NCI-H146 treated with DMSO at 0.1 percent for 48 hours (cell line): Measurements from ENCODE around the gene ASRGL1.

Experiments used
- DNase-seq: peaks from one replicate; lab custom pipeline; 2025; ENCODE audit not compliant: unreplicated experiment; lab: John Stamatoyannopoulos, UW

Gene ASRGL1

DNA sequence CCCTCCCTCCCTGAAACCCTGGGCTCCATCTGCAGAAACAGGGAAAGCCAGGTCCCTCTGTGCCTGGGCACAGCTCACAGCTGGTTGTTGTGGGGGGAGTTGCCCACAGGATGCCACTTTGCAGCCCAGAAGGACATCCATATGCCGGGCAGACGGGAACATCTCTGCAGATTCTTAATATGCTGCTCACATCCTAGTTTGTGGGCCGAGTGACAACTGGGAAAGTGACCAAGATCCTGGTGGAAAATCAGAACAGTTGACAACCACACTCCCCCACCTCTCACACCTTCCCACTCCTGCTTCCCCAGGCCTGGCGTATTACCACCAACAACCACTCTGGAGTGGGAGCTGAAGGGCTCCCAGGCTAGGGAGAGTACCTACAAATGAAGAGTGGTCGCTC lies 74.3 kb downstream of the ASRGL1 start:
- DNase-seq: no peak

DNA sequence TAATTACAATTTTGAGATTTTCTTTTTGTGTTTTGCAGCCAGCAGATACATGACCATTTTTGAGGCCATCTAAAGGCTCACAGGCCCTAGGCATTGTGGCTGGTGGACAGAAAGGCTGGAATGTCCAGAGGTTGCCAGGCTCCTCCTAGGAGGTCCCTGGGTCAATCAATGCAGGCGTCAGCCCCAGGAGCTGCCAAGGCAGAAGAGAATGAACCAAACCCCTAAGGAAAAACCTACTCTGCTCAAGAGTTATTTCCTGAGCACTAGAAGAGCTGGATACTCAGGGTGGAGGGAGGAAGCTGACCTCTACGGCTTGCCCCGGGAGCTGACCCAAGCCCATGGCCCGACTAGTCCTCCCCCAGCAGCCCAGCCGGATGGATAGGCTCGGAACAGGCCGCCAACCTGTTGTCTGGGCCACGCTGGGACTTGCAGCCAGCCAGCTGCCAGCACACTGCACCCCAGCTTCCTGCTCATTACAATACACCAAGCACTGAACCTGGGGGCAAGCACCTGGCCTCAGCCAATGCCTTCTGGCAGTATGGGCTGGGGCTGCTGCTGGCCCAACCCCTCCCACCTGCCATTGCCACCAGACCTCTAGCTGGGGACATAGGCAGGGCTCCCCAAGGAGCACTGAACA lies 75.9 kb downstream of the ASRGL1 start:
- DNase-seq: no peak

DNA sequence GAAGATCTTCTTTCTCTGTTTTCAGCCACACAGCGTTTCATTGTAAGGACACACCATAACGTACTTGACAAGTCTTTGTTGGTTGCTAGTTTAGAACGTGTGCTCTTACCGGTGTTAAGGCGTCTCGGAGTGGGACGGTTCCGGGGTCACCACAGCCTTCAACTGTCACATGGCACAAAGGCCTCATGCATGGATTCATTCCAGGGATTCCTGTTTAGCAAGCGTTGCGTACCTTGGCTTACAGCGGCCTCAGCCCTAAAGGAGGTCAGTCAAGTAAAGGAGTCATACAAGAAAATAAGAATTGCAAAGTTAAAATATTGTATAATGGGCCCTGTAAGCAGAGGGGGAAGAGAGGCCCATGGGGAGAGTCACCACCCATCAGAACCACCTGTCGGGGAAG lies 79.3 kb downstream of the ASRGL1 start:
- DNase-seq: no peak

DNA sequence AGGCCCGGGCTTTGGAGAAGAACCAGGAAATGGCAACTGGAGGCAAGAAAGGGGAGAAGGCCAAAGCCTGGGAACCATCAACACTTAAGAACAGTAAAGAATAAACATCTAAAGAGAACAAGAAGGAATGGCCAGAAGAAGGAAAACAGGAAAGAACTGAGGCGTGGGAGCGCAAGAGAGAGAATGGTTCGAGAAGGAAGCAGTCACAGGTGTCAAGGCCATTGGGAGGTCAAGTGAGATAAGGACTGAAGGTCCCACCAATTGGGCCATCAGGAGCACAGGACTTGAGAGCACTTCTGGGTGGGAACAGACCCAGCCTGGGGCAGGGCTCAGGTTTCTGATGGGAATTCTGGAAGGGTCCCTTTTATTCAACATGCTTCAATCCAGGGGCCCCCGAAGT lies 80.9 kb downstream of the ASRGL1 start:
- no peak for DNase-seq

DNA sequence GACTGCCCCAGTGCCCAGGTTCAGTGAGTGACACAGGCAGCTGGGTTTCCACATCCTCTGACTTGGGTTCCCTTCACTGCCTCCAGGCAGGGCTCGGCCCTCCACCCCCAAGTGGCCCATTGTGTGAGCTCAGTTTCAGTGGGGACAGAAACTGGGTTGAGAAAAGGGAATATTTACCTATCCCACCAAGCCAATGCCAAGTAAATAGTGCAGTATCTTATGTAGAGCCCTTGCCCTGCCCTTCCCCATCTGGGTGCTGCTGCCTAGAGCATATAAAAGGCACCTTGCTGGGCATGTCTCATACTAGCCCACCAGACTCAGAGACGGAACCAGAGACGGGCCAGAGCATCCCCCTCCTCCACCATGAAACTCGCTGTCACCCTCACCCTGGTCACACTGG lies 81.5 kb downstream of the ASRGL1 start, which contains the start of gene SCGB1A1:
Gene SCGB1A1, plus strand, starts transcription at position 301 of the 400 bp plus-strand sequence. Its CDS starts 63 bp downstream, at position 364.
- no peak for DNase-seq

DNA sequence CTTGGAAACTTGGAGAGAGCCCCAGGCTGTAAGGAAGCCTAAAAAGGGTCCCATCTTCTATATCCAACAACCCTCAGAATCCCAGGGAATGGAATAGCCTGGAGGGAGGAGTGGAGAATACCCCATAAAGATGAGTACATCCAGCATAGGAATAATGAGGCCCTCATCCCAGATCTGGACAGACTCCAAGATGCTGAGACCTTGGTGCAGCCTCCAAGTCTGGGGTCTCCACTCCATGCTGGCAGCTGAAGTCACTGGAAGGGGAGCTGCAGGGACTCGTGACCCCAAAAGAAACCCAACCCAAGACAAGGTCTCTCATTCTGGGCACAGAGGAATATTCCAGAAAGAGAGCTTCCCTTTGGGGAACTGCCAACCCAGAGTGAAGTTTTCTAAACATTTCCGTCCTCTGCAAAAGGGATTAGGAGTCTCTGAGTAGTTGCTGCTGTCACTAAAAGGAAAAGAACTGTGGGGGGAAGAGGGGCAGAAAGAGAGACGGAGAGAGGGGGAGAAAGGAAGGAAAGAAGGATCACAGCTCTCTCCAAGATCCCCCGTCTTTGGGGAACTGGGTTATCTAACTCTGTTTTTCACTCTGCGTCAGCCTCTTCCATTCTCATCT lies 82.2 kb downstream of the ASRGL1 start:
- DNase-seq: no peak

DNA sequence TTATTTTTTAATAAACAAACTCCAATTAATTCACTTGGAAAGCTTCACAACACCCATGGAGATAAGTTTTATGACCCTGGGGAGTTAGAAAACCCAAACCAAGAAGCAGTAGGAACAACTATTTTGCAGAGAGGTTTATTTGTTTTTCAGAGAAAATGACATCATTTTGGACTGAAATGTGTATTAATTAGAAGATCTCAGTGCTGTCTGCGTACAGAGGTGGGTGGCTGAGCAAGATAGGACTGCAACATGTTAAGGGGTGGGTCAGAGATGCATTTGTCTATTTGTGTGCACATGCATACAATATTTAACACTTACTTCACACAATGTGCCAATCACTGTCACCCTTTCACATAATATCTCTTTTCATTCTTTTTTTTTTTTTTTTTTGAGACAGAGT lies 82.7 kb downstream of the ASRGL1 start:
- DNase-seq: no peak

DNA sequence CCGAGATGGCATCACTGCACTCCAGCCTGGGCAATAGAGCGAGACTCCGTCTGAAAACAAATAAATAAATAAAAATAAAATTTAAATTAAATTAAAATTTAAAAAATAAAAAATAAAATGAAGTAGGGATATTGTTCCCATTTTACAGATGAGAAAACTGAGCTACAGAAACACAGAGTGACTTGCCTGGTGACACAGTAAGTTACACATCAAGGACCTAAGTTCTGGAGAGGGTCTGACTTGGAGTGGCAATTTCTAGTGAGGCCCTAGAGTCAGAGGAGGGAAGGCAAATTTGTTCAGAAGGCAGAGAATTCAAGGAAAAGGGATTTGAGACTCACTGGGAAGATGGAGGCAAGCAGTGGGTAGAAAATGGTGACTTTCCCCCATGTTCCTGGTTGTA lies 83.6 kb downstream of the ASRGL1 start:
- DNase-seq: no peak

DNA sequence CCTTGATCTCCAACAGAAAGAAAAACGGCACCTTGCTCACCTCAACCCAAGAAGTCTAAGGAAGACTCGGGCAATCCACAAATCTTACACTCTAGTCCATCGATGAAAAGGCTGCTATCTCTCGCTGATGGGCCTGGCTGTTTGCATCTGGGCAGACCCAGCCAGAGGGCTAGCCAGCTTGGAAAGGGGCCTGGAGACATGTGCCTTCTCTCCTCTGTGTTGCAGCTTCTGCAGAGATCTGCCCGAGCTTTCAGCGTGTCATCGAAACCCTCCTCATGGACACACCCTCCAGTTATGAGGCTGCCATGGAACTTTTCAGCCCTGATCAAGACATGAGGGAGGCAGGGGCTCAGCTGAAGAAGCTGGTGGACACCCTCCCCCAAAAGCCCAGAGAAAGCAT lies 84.7 kb downstream of the ASRGL1 start:
- DNase-seq: no peak

DNA sequence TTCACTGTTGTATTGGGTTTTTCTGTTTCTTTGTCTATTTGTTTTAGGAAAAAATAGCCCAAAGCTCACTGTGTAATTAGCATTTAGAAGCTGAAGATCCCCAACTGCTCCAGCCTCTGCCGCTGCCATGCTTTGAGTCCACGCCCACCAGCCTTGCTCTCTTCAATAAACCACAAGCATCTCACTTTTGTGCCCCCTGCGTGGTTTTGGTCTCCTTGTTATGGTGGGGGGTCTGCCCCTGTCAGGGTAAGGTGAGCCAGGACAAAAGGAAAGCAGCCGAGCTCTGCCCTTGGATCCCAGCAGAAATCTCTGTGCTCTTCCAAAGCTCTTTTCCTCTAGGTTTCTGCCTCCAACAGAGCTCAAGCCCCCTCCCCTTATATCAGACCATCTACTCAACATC lies 85.8 kb downstream of the ASRGL1 start:
- DNase-seq: no peak

DNA sequence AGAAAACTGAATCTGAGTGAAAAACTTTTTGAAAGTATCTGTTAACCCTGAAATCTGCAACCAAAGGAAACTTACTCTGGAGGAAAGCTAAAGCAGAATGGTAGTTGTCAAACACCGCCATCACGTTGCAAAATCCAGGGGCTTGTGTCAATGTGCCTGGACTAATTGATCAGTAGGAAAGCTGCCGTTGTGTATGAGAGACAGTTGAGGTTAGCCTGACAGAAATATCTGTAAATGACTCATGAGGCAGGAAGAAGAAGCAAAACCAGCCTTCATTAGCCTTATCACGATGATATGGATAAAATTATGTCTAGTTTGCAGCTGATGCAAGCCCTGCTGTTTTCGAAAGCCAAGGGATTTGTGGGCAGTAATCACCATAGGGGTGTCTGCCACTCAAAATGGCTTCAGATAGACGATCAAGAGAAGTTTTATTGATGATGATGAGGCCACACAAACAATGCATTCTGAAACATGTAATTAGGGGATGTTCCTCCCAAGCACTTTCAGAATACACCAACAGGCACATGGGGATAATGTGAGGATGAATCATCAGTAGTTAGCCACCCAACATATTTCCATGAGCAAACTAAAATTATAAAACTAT lies 90.5 kb downstream of the ASRGL1 start:
- no peak for DNase-seq

DNA sequence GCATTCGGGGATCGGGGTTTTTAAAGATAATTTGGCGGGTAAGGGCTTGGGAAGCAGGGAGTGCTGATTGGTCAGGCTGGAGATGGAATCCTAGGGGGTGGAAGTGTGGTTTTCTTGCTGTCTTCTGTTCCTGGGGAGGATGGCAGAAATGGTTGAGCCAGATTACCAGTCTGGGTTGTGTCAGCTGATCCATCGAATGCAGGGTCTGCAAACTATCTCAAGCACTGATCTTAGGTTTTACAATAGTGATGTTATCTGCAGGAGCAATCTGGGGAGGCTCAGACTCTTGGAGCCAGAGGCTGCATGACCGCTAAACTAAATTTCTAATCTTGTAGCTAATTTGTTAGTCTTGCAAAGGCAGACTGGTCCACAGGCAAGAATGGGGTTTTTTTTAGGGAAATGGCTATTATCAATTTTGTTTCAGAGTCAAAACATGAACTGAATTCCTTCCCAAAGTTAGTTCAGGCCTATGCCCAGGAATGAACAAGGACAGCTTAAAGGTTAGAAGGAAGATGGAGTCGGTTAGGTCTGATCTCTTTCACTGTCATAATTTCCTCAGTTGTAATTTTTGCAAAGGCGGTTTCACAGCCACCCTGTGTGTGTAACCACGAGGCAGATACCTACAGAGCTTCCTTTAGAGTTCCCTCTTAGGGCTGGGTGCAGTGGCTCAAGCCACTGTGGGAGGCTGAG lies 91.8 kb downstream of the ASRGL1 start:
- DNase-seq: no peak

DNA sequence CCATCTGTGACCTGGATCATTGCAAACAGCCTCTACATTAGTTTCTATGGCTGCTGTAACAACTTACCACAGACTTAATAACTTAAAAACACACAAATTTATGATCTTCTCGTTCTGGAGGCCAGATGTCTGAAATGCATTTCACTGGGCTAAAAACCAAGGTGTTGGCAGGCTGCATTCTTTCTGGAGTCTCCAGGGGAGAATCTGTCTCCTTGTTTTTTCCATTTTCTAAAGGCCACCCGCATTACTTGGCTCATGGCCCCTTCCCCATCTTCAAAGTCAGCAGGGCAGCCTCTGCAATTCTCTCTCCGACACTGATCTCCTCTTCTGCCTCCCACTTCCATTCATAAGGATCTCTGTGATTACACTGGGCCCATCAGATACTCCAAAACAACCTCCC lies 93.2 kb downstream of the ASRGL1 start:
- DNase-seq: no peak

DNA sequence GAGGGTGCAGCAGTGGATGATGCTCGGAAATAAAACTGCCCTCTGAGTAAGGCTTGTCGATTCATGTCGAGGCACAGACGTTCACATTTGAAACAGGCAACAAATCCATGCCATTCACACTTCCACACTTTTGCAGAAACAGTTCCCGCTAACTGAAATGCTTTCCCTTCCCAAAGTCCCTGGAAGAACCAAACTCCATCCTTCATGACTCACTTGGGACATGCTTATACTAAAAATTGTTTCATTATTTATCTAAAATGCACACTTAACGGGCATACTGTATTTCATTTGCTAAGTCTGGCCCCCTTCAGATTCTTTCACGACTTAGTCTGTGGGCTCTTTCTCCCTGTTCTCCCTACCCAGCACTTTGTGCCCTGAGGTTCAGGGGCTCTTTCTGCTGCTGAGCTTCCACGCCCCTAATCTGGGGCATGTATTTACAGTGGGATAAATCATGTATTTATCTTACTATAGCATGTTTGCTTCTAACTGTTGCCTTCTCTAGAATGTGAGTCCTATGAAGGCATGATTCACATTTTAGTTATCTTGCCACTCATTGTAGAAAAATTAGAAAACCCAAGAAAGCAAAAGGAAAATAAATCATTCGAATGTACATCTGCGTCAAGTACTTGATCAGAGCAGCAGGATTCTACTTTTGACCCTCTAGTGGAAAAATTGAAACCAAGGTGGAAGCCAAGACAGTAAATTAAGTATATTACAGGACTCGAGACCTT lies 94.1 kb downstream of the ASRGL1 start:
- DNase-seq: no peak

DNA sequence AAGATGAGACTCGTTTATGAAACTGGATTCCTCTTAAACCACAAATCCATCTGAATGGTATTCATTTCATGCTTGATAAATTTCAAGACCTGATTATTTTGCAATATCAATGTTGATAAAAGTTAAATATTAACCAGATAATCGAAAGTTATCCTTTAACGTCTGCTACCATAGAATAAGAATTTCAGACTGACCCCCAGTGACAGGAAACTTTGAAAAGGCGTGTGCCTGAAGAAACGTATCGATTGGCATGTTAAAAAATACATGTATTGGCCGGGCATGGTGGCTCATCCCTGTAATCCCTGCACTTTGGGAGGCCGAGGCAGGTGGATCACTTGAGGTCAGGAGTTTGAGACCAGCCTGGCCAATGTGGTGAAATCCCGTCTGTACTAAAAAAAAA lies 95.4 kb downstream of the ASRGL1 start:
- no peak for DNase-seq

DNA sequence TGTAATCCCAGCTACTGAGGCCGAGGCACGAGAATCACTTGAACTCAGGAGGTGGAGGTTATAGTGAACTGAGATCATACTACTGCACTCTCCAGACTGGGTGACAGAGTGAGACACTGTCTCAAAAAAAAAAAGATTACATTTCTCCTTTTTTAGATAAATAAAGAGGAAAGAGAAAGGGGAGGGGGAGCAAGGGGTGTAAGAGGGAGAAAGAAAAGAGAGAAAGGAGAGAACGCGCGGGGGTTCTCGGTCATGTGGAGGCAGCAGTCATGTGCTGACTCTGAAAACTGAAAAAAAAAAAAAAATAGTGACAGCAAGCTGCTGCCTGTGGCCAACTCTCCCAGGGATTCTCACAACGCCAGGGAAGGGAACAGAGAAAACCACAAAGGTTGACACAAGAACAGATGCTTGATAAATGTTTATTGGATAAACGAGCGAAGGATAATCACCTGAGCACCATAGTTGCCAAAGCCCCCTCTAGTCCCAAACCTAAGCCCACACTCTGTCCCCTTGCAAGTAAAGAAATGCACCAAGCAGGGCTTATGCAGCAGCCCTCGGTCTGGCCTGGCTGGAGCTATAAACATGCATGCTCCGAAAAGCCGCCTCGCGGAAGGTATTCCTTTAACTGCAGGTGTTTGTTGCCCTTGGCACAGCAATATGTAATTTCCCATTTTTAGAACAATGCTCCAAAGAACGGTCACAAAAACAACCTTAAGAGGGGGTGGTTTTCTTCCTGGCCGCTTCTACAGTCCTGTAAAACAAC lies 96.1 kb downstream of the ASRGL1 start:
- DNase-seq: no peak

DNA sequence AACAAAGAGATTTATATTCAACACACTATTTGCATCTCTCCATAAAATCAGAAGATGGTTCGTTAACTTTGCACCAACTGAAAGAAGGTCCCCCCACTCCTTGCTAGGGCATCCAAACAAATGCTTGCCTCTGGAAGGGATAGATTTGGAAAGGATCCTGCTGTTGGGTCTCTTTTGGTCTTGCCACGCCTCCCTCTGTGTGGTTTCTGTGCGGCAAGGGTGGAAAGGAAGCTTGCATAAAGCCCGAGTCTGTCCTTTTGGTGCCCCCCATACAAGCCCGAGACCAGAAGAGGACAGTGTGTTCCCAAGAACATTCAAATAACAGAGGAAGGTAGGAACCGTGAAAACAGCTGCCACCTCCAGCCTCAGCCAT lies 96.6 kb downstream of the ASRGL1 start:
- DNase-seq: no peak

DNA sequence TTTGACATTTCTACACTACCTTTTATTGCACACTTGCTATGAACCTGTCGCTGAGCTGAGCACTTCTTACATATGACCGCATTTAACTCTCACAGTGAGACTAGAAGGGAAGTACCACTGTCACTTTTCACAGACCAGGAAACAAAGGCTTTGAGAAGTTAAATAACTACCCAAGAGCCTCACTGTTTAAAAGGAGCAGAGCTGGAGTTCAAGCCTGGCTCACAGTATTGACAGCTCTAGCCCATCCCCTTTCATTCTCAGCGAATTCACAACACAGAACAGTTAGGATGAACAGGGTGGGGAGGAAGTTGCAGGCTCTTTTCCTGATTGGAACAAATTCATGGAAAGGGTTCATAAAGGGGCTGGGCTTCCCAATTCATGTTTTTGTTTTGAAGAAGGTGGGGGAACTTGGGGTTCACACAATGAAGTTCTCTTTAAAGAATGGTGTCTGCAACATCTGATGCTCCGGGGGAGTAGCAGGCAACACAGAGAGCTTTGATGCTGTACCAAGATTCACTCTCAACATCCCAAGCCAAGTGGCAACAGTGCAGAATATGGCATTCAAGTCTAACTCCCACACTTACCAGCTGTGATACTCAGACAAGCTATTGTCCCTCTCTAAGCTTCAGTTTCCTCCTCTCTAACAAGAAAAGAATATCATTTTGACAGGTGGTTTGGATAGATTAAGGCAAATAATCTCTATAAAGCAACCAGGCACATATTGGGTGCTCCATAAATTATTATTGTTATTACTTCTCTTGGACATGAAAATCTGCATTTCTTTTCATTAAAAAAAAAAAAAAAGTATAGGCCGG lies 98.8 kb downstream of the ASRGL1 start:
- DNase-seq: no peak

DNA sequence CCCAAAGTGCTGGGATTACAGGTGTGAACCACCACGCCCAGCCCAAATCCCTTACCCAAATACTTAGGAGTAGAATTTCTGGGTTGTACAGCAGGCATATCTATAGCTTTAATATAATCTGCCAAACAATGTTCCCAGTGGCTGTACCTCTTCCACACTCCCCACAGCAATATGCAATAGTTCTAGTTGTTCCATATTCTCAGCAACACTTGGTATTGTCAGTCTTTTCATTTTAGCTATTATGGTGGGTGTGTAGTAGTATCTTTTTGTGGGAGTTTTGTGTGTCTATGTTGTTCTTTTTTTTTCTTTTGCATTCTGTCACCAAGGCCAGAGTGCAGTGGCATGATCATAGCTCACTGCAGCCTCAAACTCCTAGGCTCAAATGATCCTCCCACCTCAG lies 100.4 kb downstream of the ASRGL1 start:
- DNase-seq: no peak

DNA sequence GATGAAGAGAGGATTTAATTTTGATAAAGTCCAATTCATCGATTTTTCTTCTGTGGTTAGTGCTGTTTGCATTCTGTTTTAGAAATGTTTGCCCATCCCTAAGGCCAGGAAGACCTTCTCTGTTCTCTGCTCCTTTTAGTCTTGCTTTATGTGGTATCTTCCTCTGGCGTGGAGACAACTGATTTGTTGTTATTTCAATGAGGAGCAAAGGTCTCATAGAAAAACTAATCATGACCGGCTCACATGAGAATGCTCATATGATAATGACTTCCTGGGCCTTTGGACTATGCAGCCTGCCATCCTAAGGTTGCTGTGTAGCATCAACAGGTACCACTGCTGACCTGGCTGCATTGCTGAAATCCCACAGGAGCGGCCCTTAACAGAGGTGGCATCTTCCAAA lies 101.4 kb downstream of the ASRGL1 start:
- peak; percentile 46 for DNase-seq
